Muscle of leg (tissue), 11 donors: ENCODE measurements around the gene FHL3. TPM values are rescaled to one million over a fixed set of nuclear protein-coding genes. Genes with fewer than 3 reads are reported as not detected.
"Not testable (repeated sequence)": the region's sequence is repeated elsewhere in the genome, so short reads cannot be mapped to it uniquely, and the experiment has no call there.

Experiments
- DNase-seq: peaks from one replicate; pipeline ENCODE4 v3.0.0; 2013
- H3K27ac ChIP-seq: one replicate; pipeline ENCODE4 v1.5.1; 2013; ENCODE audit warnings: mild to moderate bottlenecking, low read length, control low read depth
- H3K27me3 ChIP-seq: one replicate; pipeline ENCODE4 v1.6.1; 2013; ENCODE audit warnings: low read length; ENCODE audit not compliant: control insufficient read depth, insufficient read depth
- H3K36me3 ChIP-seq: one replicate; pipeline ENCODE4 v1.6.1; 2013; ENCODE audit warnings: low read length; ENCODE audit not compliant: control insufficient read depth, insufficient read depth
- H3K4me1 ChIP-seq: one replicate; pipeline ENCODE4 v1.6.1; 2013; ENCODE audit warnings: low read length; ENCODE audit not compliant: control insufficient read depth, insufficient read depth
- H3K4me3 ChIP-seq: one replicate; pipeline ENCODE4 v1.5.1; 2013; ENCODE audit warnings: low read length, control low read depth
- H3K9me3 ChIP-seq: replicated peaks from 2 replicates; pipeline ENCODE4 v1.6.1; 2013; ENCODE audit warnings: low read depth, low read length; ENCODE audit not compliant: control insufficient read depth
- WGBS: methylation state at CpG from one replicate; pipeline ENCODE4 v1.1.5; 2013; ENCODE audit warnings: missing lambda C conversion rate; ENCODE audit not compliant: insufficient coverage; 5-methylcytosine and 5-hydroxymethylcytosine counted together
- polyA plus RNA-seq, 8 donors: library from polyadenylated mRNA; unstranded; fragments of 120-200 nt; gene quantifications; one replicate each; pipeline versions ENCODE4 v1.2.1 to v1.2.3, GENCODE V29; 2013; ENCODE audit warnings: inconsistent platforms in 1 of 8, low replicate concordance in 1 of 8; ENCODE audit not compliant: insufficient read length in 8 of 8, insufficient read depth in 1 of 8
- total RNA-seq: library from RNA; stranded (reverse); fragments of 120-200 nt; gene quantifications from one replicate; pipeline ENCODE4 v1.2.4, GENCODE V29; 2013

The FHL3 gene
- total and polyA plus RNA-seq, 9 donors: 81.6 to 193 (median 116) TPM

GRCh38 chr1:38037221-38037939, 32.1 kb upstream of the FHL3 start:
- H3K27ac ChIP-seq: no peak overlapping the region
- H3K4me3 ChIP-seq: no peak overlapping the region
- 76% methylated on average over 3 of the region's 5 CpGs for WGBS
- no peak for DNase-seq
- H3K27me3 ChIP-seq: peaks cover 29% of the 10 kb centered on the region
- H3K9me3 ChIP-seq: no peaks in the 10 kb centered on the region
- no peaks in the 10 kb centered on the region for H3K4me1 ChIP-seq
- H3K36me3 ChIP-seq: no peaks in the 10 kb centered on the region

GRCh38 chr1:38034871-38035270, 29.6 kb upstream of the FHL3 start:
- peaks cover 6% of the 10 kb centered on the region for H3K27me3 ChIP-seq
- H3K4me3 ChIP-seq: no peak overlapping the region
- no peak overlapping the region for H3K27ac ChIP-seq
- H3K9me3 ChIP-seq: no peaks in the 10 kb centered on the region
- no peaks in the 10 kb centered on the region for H3K36me3 ChIP-seq
- peaks cover 12% of the 10 kb centered on the region for H3K4me1 ChIP-seq
- DNase-seq: no peak
- 86% methylated on average over 10 of the region's 13 CpGs for WGBS

- not testable (repeated sequence) for DNase-seq, H3K9me3 ChIP-seq, H3K4me3 ChIP-seq, H3K36me3 ChIP-seq, H3K27me3 ChIP-seq, H3K27ac ChIP-seq
- H3K4me1 ChIP-seq: peaks cover 30% of the 10 kb centered on the region
- no CpG with 5 or more reads among the region's 2 CpGs for WGBS
Measured at GRCh38 chr1:38032992-38033391, 27.7 kb upstream of the FHL3 start.

GRCh38 chr1:38031513-38031866, 26.2 kb upstream of the FHL3 start:
- Histone ChIP-seq H3K27me3 (no peaks in the 10 kb centered on the region), H3K27ac (no peak overlapping the region), H3K9me3 (no peaks in the 10 kb centered on the region), H3K4me1 (peaks cover 33% of the 10 kb centered on the region), H3K4me3 (no peak overlapping the region), H3K36me3 (peaks cover 4% of the 10 kb centered on the region)
- 80% methylated on average over 1 of the region's 4 CpGs for WGBS
- no peak for DNase-seq

GRCh38 chr1:38030596-38031512, 25.5 kb upstream of the FHL3 start:
- Histone ChIP-seq H3K4me3 (no peak overlapping the region), H3K4me1 (peaks cover 33% of the 10 kb centered on the region), H3K9me3 (no peaks in the 10 kb centered on the region), H3K27ac (no peak overlapping the region), H3K36me3 (peaks cover 10% of the 10 kb centered on the region), H3K27me3 (no peaks in the 10 kb centered on the region)
- no peak for DNase-seq
- WGBS: 63% methylated on average over 10 of the region's 17 CpGs

- H3K27ac ChIP-seq: peak overlapping the region; percentile 39
- peak; percentile 82 for DNase-seq
- peaks cover 20% of the 10 kb centered on the region for H3K36me3 ChIP-seq
- 6% methylated on average over 6 of the region's 12 CpGs for WGBS
- no peaks in the 10 kb centered on the region for H3K27me3 ChIP-seq
- H3K4me3 ChIP-seq: no peak overlapping the region
- no peaks in the 10 kb centered on the region for H3K9me3 ChIP-seq
- H3K4me1 ChIP-seq: peaks cover 33% of the 10 kb centered on the region
Measured at GRCh38 chr1:38029685-38030511, 24.6 kb upstream of the FHL3 start.

- Histone ChIP-seq H3K9me3 (no peaks in the 10 kb centered on the region), H3K36me3 (peaks cover 21% of the 10 kb centered on the region), H3K27ac (no peak overlapping the region), H3K4me1 (peaks cover 33% of the 10 kb centered on the region), H3K4me3 (no peak overlapping the region), H3K27me3 (no peaks in the 10 kb centered on the region)
- 8% methylated on average over 14 of the region's 23 CpGs for WGBS
- peak; percentile 46 for DNase-seq
Measured at GRCh38 chr1:38029081-38029681, 23.9 kb upstream of the FHL3 start.

- DNase-seq: no peak
- Histone ChIP-seq H3K9me3 (no peaks in the 10 kb centered on the region), H3K27ac (no peak overlapping the region), H3K27me3 (no peaks in the 10 kb centered on the region), H3K4me3 (no peak overlapping the region), H3K4me1 (peaks cover 33% of the 10 kb centered on the region), H3K36me3 (peaks cover 26% of the 10 kb centered on the region)
- WGBS: 60% methylated on average over 2 of the region's 2 CpGs
Measured at GRCh38 chr1:38028671-38029070, 23.4 kb upstream of the FHL3 start.

- H3K9me3 ChIP-seq: no peaks in the 10 kb centered on the region
- H3K36me3 ChIP-seq: peaks cover 30% of the 10 kb centered on the region
- no CpG with 5 or more reads among the region's 3 CpGs for WGBS
- no peak overlapping the region for H3K4me3 ChIP-seq
- peaks cover 33% of the 10 kb centered on the region for H3K4me1 ChIP-seq
- no peak overlapping the region for H3K27ac ChIP-seq
- no peak for DNase-seq
- no peaks in the 10 kb centered on the region for H3K27me3 ChIP-seq
Measured at GRCh38 chr1:38028105-38028591, 22.8 kb upstream of the FHL3 start.
